Thoracic aorta (tissue), 2 donors: ENCODE measurements around the gene PHF21A. TPM values are rescaled to one million over a fixed set of nuclear protein-coding genes. Genes with fewer than 3 reads are reported as not detected.

Source experiments
- ATAC-seq: fragments of 150-250 bp; one replicate; pipeline ENCODE4 v1.8.0; 2017; ENCODE audit warnings: low read depth; ENCODE audit not compliant: insufficient number of reproducible peaks, low FRiP score
- DNase-seq: peaks from one replicate; pipeline ENCODE4 v3.0.0-alpha.2; 2020; ENCODE audit warnings: low spot score
- H3K27ac ChIP-seq, 2 donors: fragments of 200-600 bp; sonication (generic); 1 replicate in 1 of 2; 2 replicates in 1 of 2; pipeline ENCODE4 v1.5.1; 2016; ENCODE audit warnings: mild to moderate bottlenecking in 2 of 2, moderate library complexity in 2 of 2
- H3K27me3 ChIP-seq: fragments of 200-600 bp; sonication (generic); replicated peaks from 2 replicates; pipeline ENCODE4 v1.6.0; 2016; ENCODE audit warnings: mild to moderate bottlenecking; ENCODE audit not compliant: insufficient read depth
- H3K36me3 ChIP-seq: fragments of 200-600 bp; sonication (generic); one replicate; pipeline ENCODE4 v1.5.1; 2016
- H3K4me1 ChIP-seq, 2 donors: fragments of 200-600 bp; sonication (generic); 1 replicate in 1 of 2; 2 replicates in 1 of 2; pipeline versions ENCODE4 v1.5.1 to v1.6.0; 2016; ENCODE audit warnings: low read depth in 2 of 2, mild to moderate bottlenecking in 1 of 2; ENCODE audit not compliant: control insufficient read depth in 1 of 2
- H3K4me3 ChIP-seq: fragments of 200-600 bp; sonication (generic); 2 replicates; pipeline ENCODE4 v1.5.1; 2016; ENCODE audit warnings: mild to moderate bottlenecking
- H3K9me3 ChIP-seq: fragments of 200-600 bp; sonication (generic); 2 replicates; pipeline ENCODE4 v1.5.1; 2016
- total RNA-seq, 2 donors: library from RNA; depleted of rRNA; stranded (reverse); fragments of >200 nt; gene quantifications; one replicate each; pipeline versions ENCODE4 v1.1.0 to v1.2.3, GENCODE V29; 2016
- TF ChIP-seq, protein P1 (sequence below): fragments of 200-600 bp; sonication (generic); IDR thresholded peaks from one replicate; pipeline ENCODE4 v1.5.1; 2019; ENCODE audit warnings: antibody characterized with exemption

PHF21A gene
- total RNA-seq, 2 donors from 2014 or later = 62.3 to 104 TPM

GRCh38 chr11:45947885-45948284, 173.4 kb downstream of the PHF21A start:
- peaks cover 31% of the 10 kb centered on the region for H3K36me3 ChIP-seq
- H3K27me3 ChIP-seq = no peaks in the 10 kb centered on the region
- H3K4me1 ChIP-seq = peaks cover 3 to 4% of the 10 kb centered on the region in 2 donors
- no peak overlapping the region for H3K27ac ChIP-seq
- TF ChIP-seq, protein P1, sequence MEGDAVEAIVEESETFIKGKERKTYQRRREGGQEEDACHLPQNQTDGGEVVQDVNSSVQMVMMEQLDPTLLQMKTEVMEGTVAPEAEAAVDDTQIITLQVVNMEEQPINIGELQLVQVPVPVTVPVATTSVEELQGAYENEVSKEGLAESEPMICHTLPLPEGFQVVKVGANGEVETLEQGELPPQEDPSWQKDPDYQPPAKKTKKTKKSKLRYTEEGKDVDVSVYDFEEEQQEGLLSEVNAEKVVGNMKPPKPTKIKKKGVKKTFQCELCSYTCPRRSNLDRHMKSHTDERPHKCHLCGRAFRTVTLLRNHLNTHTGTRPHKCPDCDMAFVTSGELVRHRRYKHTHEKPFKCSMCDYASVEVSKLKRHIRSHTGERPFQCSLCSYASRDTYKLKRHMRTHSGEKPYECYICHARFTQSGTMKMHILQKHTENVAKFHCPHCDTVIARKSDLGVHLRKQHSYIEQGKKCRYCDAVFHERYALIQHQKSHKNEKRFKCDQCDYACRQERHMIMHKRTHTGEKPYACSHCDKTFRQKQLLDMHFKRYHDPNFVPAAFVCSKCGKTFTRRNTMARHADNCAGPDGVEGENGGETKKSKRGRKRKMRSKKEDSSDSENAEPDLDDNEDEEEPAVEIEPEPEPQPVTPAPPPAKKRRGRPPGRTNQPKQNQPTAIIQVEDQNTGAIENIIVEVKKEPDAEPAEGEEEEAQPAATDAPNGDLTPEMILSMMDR = no peak
- no peaks in the 10 kb centered on the region for H3K9me3 ChIP-seq
- no peak for ATAC-seq
- H3K4me3 ChIP-seq = no peak overlapping the region
- DNase-seq = no peak

GRCh38 chr11:45945397-45945999, 175.8 kb downstream of the PHF21A start:
- no peak for DNase-seq
- no peak for ATAC-seq
- no peaks in the 10 kb centered on the region for H3K27me3 ChIP-seq
- peaks cover 3 to 4% of the 10 kb centered on the region in 2 donors for H3K4me1 ChIP-seq
- H3K36me3 ChIP-seq = peaks cover 33% of the 10 kb centered on the region
- TF ChIP-seq, protein P1 = no peak
- no peaks in the 10 kb centered on the region for H3K9me3 ChIP-seq
- H3K4me3 ChIP-seq = no peak overlapping the region
- H3K27ac ChIP-seq = no peak overlapping the region

GRCh38 chr11:45942381-45942780, 178.9 kb downstream of the PHF21A start:
- no peaks in the 10 kb centered on the region for H3K9me3 ChIP-seq
- H3K4me1 ChIP-seq = no peaks in the 10 kb centered on the region
- peaks cover 30% of the 10 kb centered on the region for H3K36me3 ChIP-seq
- TF ChIP-seq, protein P1 = no peak
- no peak for DNase-seq
- H3K4me3 ChIP-seq = no peak overlapping the region
- ATAC-seq = no peak
- no peaks in the 10 kb centered on the region for H3K27me3 ChIP-seq
- H3K27ac ChIP-seq = no peak overlapping the region

DNA sequence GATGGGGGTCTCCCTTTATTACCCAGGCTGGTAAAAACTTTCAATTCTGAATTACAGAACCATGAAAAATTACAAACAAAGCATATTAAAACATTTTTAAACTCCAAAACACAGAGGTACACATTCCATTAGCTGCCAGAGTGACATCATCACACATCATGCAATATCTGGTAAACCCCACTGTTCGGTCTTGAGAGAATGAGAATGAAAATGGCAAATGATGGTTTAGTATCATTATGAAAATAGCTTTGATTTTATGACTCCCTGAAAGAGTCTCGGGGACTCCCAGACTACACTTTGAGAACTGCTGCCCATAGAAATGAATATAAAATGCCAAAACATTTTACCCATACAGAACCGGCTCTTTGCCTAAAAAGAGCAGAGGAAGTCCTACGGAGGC, 180.0 kb downstream of the PHF21A start:
- H3K4me1 ChIP-seq = no peaks in the 10 kb centered on the region
- DNase-seq (no peak), ATAC-seq (no peak)
- no peak overlapping the region for H3K4me3 ChIP-seq
- TF ChIP-seq, protein P1 = no peak
- H3K27ac ChIP-seq = no peak overlapping the region
- H3K9me3 ChIP-seq = no peaks in the 10 kb centered on the region
- peaks cover 35% of the 10 kb centered on the region for H3K36me3 ChIP-seq
- H3K27me3 ChIP-seq = no peaks in the 10 kb centered on the region

DNA sequence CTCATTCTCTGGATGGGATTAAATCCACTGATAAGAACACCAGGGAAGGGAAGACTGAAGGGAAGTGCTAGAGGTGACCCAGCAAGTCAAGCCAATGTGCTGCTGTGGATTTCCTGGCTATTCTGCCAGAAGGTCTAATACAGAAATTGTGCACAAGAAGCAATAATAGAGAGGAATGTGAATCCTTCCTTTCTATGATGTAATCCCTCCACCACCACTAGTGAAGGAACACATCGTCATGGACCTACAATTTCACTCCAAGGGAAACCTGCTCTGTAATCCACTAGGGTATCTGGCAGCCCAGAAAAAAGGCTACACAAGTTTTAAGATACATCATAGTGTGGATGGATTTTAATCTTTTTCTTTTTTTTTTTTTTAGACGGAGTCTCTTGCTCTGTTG, 181.4 kb downstream of the PHF21A start:
- Histone ChIP-seq H3K4me3 (no peak overlapping the region), H3K27me3 (no peaks in the 10 kb centered on the region), H3K27ac (no peak overlapping the region), H3K9me3 (no peaks in the 10 kb centered on the region), H3K36me3 (peaks cover 34% of the 10 kb centered on the region), H3K4me1 (no peaks in the 10 kb centered on the region)
- ATAC-seq (no peak), DNase-seq (no peak)
- TF ChIP-seq, protein P1 = no peak
